GM19239 (cell line): ENCODE results near the gene CISTR.
"Not testable (repeated sequence)": the region's sequence is repeated elsewhere in the genome, so short reads cannot be mapped to it uniquely, and the experiment has no call there.

Experiments used
- DNase-seq: peaks from one replicate; pipeline ENCODE4 v3.0.0; 2011; ENCODE audit warnings: low spot score; ENCODE audit not compliant: insufficient read length
- FAIRE-seq: peaks from 2 replicates; lab custom pipeline; 2011; peaks lifted over from hg19 to GRCh38; lab: Jason Lieb, UNC

Gene CISTR

DNA sequence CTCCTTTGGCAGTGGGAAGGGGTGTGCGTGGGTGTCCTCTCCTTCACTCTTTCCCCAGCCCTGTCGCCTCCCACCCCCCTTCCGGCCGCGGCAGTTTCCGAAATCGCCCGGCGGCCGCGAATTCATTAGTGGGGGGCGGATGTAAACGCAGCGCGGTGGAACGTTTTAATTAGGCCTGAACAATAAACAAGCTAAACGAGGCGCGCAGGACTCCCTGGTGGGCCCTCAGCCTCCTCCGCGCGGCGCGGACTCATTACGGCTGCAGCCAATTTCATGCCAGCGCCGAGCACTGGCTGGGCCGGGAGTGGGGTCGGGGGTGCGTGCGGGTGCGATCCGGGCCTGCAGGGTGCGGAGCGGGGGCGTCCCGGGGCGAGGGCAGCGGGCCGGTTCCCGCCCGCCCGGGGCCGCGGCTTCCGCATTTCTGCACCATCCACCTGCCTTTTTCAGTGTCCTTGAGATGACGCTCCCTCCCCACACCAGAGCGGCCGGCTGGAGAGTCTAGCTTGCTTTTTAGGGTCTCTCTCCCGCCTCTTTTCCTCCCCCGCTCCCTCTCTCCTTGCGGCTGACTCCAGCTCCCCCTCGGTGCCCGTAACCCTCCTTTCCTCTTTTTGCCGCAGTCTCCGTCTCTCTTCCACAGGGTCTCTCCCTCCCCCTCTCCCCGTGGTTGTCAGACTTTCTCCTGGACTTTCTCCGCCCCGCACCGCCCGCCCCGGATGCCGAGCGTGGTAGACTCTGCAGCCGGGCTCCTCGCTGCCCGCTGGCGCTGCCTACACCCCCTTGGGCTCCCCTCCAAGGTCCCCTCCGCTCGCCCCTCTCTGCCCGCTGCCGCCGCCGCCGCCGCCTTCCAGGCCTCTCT, at the start of gene CISTR:
CISTR (minus strand) TSS at position 644 of the 856 bp plus-strand sequence.
- FAIRE-seq (peak; percentile 83), DNase-seq (no peak)

DNA sequence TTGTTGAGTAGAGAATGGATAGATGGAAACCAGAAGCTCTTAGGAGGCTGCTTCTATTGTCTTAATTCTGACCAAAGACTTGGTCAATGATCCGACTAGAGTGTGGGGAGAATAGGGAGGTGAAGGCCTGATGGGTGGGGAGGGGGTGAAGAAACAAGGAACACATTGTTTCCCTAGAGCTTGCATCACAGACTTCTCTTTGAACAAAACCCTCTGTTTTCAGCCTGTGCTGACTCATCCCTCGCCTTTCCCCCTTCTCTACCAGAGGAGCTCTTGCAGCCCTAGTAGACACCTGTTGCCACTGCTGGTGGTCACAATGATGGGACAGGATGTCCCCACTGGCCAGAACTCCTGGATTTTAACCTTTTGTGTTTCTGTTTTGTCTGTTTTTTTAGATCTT, 46.8 kb upstream of the CISTR start:
- FAIRE-seq (no peak), DNase-seq (no peak)

DNA sequence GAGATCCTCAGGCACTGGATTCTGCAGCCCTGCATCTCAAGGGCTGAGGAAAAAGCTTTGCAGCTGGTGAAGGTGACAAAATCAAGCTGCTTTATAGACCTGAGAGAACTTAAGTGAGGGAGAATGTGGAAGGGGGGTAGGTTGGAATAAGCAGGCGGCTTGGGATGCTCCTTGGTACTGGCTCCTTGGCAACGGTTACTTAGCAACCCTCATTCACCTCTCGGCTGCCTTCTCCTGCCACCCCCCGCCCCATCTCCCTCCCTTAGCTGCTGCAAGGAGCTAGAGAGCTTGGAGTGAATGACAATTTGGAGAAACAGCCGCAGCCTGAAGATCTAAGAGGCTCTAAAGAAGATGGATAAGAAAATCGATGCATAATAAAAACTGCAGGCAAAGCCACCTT, 44.1 kb upstream of the CISTR start:
- FAIRE-seq: no peak
- DNase-seq: no peak

DNA sequence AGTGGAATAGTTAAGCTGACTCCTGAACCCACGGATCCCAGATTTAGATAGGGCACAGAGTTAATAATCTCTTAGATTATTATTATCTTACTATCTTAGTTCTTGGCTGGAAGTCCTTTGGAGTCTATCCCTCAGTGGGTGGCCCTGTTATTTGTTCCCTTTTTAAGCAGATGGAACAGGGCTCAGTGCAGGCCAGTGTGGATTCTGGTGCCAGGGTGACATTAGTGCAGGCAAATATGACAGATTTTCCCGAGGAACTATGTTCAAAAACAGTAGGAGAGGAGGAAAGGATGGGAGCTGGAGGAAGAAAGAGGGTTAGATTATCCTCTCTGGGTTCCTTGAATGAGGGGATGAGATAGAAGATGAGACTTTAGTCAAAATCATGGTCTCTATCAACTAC, 41.4 kb upstream of the CISTR start:
- no peak for FAIRE-seq
- DNase-seq: no peak

DNA sequence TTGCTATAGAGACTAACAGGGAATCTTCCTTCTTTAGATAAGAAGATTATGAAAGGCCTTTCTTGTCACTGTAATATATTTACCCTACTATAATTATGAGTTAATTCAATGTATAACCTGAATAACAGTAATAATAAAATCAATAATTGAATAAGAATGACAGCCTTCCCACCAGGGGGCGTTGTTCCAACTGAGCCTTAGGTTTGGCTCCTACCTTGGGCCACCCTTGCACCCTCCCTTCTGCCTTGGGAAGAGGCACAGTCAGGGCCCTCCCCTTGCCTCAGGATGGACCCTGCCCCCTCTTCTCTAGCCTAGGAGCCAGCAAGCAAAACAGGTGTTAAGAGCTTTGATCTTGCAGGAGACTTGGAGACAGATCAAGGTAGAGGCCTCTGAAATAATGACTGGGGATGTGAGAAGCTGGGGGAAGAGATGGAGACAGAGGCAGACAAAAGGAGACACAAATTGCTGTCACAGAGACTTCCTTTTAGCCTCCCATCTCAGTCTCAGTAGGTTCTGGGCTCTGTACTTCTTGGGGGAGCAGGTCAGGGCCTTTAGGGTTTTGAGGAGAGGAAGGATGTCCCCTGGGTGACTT, 40.1 kb upstream of the CISTR start:
- DNase-seq (no peak), FAIRE-seq (no peak)

DNA sequence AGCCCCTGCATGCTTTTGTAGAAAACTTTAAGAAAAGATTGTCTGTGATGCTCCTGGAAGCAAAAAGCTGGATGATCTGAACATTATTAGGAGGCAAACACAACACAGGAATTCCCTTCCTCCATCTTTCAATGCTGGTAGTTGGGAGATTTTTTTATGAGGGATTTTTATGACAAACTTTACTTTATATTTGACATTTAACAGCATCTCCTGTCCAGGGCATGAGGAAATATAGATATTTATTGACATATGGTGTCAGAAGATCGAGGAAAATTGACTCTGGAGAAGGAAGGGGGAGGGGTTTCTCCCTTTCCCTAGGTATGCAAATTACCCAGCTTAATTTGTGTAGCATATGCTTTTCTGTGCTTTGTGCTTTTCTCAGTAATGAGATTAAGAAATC, 37.8 kb upstream of the CISTR start:
- DNase-seq (no peak), FAIRE-seq (no peak)

DNA sequence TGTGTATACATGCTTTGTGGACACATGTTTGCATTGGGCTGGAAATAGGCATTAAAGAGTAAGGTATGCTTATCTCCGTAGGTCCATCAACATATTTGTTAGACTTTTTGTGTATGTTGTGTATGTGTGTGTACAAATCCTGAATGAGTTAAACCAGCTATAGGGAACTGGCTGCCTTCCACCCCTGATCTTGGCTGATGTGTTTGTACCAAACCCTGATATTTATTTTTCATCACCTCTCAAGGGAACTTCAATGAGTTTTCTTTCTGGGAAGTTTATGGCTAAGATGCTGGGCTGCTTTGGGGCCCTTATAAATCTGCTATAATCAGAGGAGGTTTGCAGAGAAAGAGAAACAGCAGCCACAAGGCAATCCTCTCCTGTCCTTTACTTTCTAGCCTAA, 37.1 kb upstream of the CISTR start:
- no peak for FAIRE-seq
- DNase-seq: no peak

DNA sequence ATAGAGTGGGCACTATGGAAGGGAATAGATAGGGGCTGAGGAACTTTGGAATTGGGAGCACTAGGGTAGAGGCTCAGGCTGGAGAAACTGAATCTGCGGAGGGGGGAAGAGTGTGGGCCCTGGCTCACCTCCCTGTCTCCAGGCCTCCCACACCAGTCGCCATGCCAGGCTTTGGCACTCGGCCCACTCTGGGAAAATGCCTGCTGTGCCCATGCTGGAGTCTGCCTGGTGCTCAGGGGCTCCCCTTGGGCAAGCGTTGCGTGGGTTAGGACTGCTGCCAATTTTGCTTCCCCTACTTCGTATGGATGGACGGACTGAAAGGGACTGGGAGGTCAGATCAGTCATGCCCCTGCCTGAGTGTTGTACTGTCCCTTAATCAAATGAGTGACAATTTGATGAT, 34.6 kb upstream of the CISTR start:
- DNase-seq: no peak
- FAIRE-seq: no peak

DNA sequence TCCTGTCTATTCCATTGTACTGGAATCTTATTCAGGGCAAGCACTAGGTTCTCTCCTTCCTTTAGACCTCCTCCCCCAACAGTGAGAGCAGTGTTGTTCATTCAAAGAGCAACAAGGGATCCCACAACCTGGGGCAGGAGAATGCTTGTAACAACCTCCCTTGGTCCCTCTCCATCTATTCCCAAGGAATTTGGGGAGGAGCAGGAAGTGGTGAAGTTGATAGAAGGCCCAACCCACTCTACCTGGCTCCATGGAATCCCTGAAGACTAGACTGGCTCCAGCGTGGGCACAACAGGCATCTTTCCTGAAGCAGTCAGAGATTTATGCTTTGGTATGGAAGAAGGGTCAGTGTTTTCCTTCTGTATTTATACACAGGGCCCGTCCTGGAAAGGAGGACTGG, 33.4 kb upstream of the CISTR start:
- no peak for DNase-seq
- FAIRE-seq: no peak

DNA sequence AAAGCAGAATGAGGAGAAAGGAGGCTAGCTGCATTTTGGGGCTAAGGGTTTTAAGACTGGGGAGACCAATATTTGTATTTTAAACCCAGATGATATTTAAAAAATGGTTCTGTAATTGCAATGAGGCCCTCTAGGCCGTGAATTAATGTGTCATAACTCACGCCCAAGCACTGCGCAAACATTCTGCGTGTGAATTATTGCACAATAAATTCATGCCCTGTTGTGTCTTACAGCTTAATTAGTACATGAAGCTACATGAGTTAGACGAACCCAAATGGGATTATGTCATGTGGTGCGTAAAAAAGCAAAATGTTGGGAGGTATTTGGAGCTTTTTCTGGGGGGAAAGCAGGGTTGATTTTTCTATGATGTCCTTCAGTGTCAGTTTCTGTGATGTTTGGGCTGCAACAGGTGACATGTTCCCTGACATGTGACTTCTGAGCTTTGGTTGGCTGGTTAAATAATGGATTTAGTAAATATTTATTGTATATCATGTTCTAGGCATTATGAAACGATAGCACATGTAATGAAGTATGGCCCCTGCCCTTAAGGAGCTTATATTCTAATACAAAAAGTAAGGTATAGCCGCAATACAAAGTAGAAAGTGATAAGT, 30.4 kb upstream of the CISTR start:
- FAIRE-seq (no peak), DNase-seq (no peak)

DNA sequence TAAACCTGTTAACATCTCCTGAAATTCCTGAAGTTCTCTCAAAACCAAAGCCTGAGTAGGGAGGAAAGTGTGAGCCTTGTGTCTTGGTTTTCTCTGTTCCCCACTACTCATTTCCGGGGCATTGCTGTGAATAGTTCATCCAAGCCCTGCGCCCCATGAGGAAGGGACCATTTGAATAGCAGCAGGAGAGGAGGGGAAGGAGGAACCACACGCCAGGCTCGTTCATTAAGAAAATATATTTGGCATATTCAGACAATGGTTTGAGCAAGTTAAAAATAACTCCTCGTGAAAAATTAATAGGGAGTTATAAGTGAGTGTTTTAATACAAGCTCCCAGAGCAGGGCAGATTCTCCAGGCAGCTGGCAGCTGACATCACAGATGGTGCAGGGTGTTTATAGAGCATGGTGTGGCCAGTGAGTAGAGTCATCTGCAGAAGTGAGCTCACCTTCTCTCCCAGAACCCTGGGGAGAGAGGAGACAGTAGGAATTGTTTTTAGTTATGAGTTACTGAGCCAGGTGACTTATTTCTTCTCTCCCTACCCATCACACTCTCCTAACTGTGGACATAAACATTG, 29.5 kb upstream of the CISTR start:
- FAIRE-seq (no peak), DNase-seq (no peak)

DNA sequence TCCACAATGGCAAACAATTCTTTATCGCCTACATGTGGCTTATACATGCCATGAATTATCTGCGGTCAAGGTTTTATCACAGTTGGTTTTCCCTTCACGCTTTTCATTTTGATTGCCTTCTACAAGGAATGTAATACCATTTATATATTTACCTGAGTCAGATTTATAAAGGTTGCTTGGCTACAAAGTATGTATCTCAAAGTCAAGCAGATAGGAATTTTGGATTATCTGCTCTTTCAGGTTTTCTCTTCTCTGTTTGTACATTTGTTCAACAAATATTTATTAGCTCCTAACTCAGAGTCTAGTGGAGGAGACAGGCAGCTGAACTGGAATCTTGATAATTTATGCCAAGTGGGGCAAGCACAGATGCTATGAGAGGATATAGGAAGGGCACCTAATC, 28.5 kb upstream of the CISTR start:
- no peak for FAIRE-seq
- DNase-seq: no peak

DNA sequence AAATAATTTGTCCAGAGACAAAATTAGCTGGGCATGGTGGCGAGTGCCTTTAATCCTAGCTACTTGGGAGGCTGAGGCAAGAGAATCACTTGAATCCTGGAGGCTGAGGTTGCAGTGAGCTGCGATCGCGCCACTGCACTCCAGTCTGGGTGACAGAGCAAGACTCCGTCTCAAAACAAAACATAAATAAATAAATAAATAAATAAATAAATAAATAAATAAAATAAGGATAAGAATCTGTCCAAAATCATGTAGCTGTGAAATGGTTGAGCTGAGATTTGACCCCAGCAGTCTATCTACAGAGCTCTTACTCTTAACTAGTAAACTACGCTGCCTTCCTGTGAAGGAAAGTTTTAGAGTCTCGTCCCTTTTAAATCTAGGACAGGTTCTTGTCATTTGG, 27.9 kb upstream of the CISTR start:
- DNase-seq, FAIRE-seq: not testable (repeated sequence)

DNA sequence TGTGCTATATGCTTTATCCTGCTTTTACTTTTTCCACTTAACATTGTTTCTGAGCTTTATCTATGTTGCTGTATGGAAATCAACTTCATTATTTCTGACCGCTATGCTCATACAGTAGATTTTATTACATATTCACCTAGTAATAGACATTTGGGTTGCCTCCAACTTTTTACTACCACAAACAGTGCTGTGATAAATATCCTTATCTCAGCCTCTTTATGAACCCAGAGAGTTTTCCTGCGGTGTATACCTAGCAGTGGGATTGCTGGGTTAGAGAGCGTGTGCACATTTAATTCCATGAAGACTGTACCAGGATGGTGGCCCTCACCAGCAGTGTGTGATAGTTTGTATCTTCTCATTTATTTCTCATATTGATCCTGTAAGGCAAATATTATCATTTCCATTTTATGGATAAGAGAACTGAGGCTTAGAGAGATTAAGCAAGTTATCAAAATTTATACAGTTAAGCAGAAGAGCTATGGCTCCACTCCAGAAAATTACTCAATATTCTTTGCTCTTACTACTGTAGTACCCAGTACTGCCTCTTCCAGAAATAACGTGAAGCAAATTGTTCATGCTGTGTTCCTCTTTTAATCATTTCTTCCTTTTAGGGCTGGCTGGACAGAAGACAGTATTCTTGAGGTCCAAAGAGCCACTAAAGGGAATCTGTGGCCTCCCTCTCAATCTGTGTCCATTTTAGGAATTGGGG, 26.3 kb upstream of the CISTR start:
- no peak for FAIRE-seq
- DNase-seq: no peak

DNA sequence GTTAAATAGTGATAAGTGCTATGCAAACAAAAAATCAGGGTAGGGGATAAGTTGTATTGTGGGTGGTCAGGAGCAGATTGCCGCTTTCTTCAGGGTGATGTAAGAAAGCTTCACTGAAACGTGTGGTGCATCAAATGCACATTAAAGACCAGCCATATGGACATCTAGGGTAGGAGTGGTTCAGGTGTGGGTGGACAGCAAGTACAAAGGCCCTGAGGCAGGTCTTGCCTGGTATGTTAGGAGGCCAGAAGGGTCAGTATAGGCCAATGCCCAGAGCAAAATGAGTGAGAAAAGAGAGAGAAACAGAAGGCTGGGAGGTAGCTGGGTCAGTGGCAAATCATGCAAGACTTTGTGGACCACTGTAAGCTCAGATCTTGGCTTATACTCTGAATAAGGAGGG, 25.6 kb upstream of the CISTR start:
- FAIRE-seq: no peak
- no peak for DNase-seq

DNA sequence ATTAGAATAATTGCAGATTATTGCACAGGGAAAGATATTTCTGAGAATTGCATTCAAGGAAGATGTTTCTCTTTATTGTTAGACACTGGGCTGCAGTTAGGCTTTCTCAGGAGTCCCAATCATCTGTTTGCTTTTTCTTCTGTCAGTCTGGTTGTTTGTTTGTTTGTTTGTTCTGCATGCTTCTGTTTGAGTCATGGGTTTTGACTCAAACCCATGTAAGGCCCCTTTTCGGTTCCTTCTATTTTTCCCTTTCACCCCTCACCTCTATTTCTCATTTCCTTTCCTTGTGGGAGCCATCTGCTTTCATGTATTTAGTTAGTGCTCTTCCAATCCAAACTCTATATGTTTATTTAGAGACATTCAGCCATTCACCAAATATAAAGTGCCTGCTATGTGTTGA, 25.1 kb upstream of the CISTR start:
- DNase-seq: no peak
- FAIRE-seq: no peak

DNA sequence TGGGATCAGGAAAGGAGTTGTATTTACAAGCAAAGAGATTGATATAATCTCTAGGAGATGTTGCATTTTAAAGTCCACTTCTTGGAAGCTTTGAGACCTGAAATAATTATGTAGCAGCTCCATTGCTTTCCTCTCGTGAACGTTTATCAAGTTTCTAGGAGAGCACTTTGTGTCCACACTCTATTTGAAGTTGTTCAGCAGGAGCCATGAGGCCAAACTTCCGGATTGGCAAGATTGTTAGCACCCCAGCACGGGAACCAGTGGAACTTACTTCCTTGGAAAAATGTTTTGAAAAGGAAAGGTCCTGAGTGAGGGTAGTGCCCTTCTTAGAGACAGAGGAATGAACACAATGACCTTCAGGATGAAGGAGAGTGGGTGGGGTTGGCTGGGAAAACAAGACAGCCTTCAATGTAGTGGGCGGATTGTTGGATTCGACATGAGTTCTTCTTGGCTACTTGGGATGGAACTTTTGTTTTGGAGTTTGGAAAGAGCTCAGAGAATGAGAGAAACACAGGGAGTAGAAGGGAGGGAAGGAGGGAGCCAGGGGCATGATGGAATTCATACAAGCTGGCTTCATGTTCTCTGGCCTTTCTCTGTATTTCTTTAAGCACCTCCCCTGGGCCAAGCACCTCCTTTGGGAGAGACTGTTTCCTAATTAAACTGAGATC, 23.8 kb upstream of the CISTR start:
- no peak for DNase-seq
- FAIRE-seq: no peak

DNA sequence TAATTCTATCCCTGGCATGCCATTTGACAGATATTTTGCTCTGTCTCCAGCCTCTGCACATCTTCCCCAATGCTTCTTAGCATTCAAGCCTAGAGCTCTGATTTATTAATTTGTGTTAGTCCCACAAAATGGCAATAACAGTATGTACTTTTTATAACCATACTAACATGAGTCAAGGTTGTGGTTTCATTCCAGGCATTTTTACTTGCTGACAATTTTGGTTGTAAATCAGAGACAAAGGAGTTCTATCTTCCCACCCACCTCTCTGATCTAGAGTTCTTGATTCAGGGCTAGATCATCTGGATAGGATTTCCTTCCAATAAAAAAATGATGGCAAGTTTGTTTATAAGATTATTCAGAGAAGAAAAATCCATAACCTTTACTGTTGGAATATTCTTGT, 18.5 kb upstream of the CISTR start:
- DNase-seq (no peak), FAIRE-seq (no peak)

DNA sequence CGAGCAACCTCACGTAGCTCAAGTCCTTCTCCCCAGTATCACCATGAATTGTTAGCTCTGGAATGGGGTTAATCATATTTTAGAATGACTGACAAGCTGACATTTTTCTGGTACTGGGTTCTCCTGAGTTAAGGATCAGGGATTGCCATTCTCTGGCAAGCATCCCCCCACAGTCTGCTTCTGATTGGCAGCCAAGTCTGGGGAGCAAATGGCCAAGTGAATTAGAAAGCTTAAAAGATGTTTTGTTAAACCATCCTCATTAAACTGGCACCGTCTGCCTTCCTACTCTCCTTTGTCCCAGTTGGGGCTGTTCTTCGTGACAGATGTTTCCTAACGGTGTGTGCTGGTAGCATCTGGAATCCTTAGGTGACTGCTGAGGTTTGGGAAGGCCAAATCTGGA, 17.2 kb upstream of the CISTR start:
- FAIRE-seq: no peak
- no peak for DNase-seq

DNA sequence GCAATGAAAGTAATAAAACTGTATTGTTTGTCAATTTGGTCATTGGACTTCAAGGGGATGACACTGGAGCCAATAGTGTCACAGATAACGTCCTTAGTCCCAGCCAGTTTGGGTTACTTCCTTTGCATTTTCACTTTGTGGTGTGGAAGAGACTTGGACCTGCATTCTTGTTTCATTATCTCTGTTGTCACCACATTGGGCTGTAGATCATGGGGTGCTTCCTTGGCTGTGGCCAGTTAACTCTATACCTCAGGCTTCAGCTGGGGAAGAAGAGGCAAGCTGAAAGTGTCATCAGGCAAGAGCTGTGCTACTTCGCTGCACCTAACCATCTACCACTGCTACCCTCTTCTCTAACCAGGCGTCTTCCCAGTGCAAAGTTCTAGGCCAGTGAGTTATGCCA, 15.1 kb upstream of the CISTR start:
- FAIRE-seq (no peak), DNase-seq (no peak)
